ENCODE data around the gene SNTB2. TPM values are rescaled to one million over a fixed set of nuclear protein-coding genes. Genes with fewer than 3 reads are reported as not detected.

SNTB2 gene
- total and polyA plus RNA-seq, 2 of the 8 experiments (the other 6 are each of a cell fraction or from before 2014, with no cell fraction given), result 6.0 to 16.1 TPM

- CTCF ChIA-PET (ENCODE audit: partially characterized antibody), result interaction anchor here (0.9 to 1.1 kb wide), 2 partner anchors 17 to 26 kb away, joined by 3 to 5 read pairs; no protein-coding TSS in a partner anchor
- Histone ChIP-seq H4K5ac (ENCODE audit: insufficient read length, low read depth, low read length) (no peak overlapping the region), H3K18ac (ENCODE audit: extremely low read depth, low read length) (no peak overlapping the region), H3K23ac (ENCODE audit: insufficient read length) (no peak overlapping the region), H3K27ac (ENCODE audit: low read depth, low read length) (no peak overlapping the region), H2BK15ac (ENCODE audit: low read length) (no peak overlapping the region), H3K9me3 (ENCODE audit: insufficient read depth in 2 of 2, low read depth in 1 of 2, low read length in 1 of 2) (no peaks in the 10 kb centered on the region), H3K27me3 (replicated peaks in 1 of 4; ENCODE audit: control insufficient read depth in 3 of 4, extremely low read depth in 1 of 4, insufficient read depth in 3 of 4, low read length in 3 of 4) (no peaks in the 10 kb centered on the region), H3K9ac (replicated peaks in 1 of 4; ENCODE audit: extremely low read depth in 1 of 4, low read depth in 3 of 4, low read length in 3 of 4) (no peak overlapping the region), H3K79me2 (ENCODE audit: control insufficient read depth in 1 of 2, insufficient read depth in 2 of 2, low read length in 2 of 2) (no peaks in the 10 kb centered on the region), H2AK5ac (ENCODE audit: low read depth, low read length) (no peak overlapping the region), H3K14ac (ENCODE audit: insufficient read length) (no peak overlapping the region), H4K91ac (replicated peaks; ENCODE audit: insufficient read length, low read length) (no peak overlapping the region), H4K8ac (ENCODE audit: extremely low read depth, insufficient read depth, low read length) (no peak overlapping the region), H3K56ac (replicated peaks; ENCODE audit: insufficient read length, low read depth, low read length) (no peak overlapping the region), H3K4me3 (ENCODE audit: extremely low read depth in 1 of 4, insufficient read depth in 2 of 4, low read depth in 3 of 4, low read length in 4 of 4) (no peak overlapping the region), H3K4me2 (ENCODE audit: insufficient read depth in 1 of 2, low read depth in 2 of 2, low read length in 2 of 2) (no peak overlapping the region), H2BK12ac (ENCODE audit: low read depth, low read length) (no peak overlapping the region), H2BK120ac (replicated peaks; ENCODE audit: low read depth, low read length) (no peak overlapping the region), H4K20me1 (replicated peaks in 1 of 2; ENCODE audit: control insufficient read depth in 1 of 2, insufficient read depth in 2 of 2, low read length in 2 of 2) (no peaks in the 10 kb centered on the region), H2BK20ac (ENCODE audit: low read length) (no peak overlapping the region), H3K79me1 (ENCODE audit: low read depth, low read length) (no peaks in the 10 kb centered on the region), H3K4ac (replicated peaks; ENCODE audit: insufficient read length, low read depth, low read length) (no peak overlapping the region), H3K4me1 (replicated peaks in 1 of 4; ENCODE audit: control insufficient read depth in 3 of 4, insufficient read depth in 4 of 4, low read length in 3 of 4) (no peaks in the 10 kb centered on the region), H2AFZ (ENCODE audit: low read length) (no peak overlapping the region), H3K23me2 (ENCODE audit: low read depth, low read length) (no peaks in the 10 kb centered on the region), H2BK5ac (ENCODE audit: low read depth, low read length) (no peak overlapping the region), H3K36me3 (ENCODE audit: control insufficient read depth in 2 of 4, insufficient read depth in 4 of 4, low read length in 3 of 4) (no peaks in the 10 kb centered on the region; a peak in 1 of 8 replicates)
- DNase-seq (ENCODE audit: low read depth in 1 of 2, low spot score in 2 of 2) (no peak), FAIRE-seq (no peak)
- POLR2A ChIA-PET (ENCODE audit: partially characterized antibody), result interaction anchor here (1.1 to 1.3 kb wide), 3 partner anchors 23 to 68 kb away, joined by 3 to 4 read pairs (median 3); partner anchors contain the start of genes CHTF8 and UTP4
- WGBS, 2 experiments (ENCODE audit: extremely low coverage in 1 of 2, insufficient coverage in 1 of 2, insufficient read length in 1 of 2, insufficient replicate concordance in 2 of 2, low coverage in 1 of 2, low lambda C conversion rate in 2 of 2, missing lambda C conversion rate in 1 of 2), result 92% methylated on average over 4 of the region's 4 CpGs; no CpG with 5 or more reads in 1 of the 2 experiments
- no peak for TF ChIP-seq RFX5 (IDR thresholded peaks at IDR 0.05; ENCODE audit: borderline replicate concordance, low read depth, low read length)
- no peak for TF ChIP-seq EP300 (IDR thresholded peaks at IDR 0.05; ENCODE audit: borderline replicate concordance in 1 of 2, low read depth in 2 of 2, low read length in 2 of 2)
- no peak for TF ChIP-seq HDAC2 (IDR thresholded peaks at IDR 0.05; ENCODE audit: borderline replicate concordance in 1 of 2, low read depth in 2 of 2, low read length in 2 of 2)
- TF ChIP-seq GABPA (IDR thresholded peaks at IDR 0.05; ENCODE audit: borderline replicate concordance, insufficient read depth, low read length), result no peak
- no peak for TF ChIP-seq CTCF (IDR thresholded peaks at IDR 0.05; ENCODE audit: control extremely low read depth in 1 of 3, insufficient read depth in 1 of 3, low read depth in 1 of 3, low read length in 3 of 3)
- no peak for TF ChIP-seq CBX8 (IDR thresholded peaks at IDR 0.05; ENCODE audit: borderline replicate concordance, low read depth, low read length)
- no peak for TF ChIP-seq EZH2 (IDR thresholded peaks at IDR 0.05; ENCODE audit: low read depth, low read length, severe bottlenecking)
- no peak for TF ChIP-seq TCF12 (IDR thresholded peaks at IDR 0.05; ENCODE audit: low read depth, low read length)
Measured at GRCh38 chr16:69176033-69176800, 10.7 kb upstream of the SNTB2 start.
